A673 (cell line): ENCODE results near the gene ZCCHC3. TPM values are rescaled to one million over a fixed set of nuclear protein-coding genes. Genes with fewer than 3 reads are reported as not detected.
A peak's percentile ranks its signal among the peaks of the same experiment; 100 is the strongest.

Experiments
- BruUV-seq: library from RNA; stranded (reverse); fragments of 400-500 nt; replicated peaks from 2 replicates; lab custom pipeline; 2021; lab: Mats Ljungman, UMichigan
- CTCF ChIA-PET: fragments of 300-600 bp; sonication (Branson Sonifier 250); formaldehyde crosslinking; loops from one replicate; lab custom pipeline; 2022; ENCODE audit warnings: antibody characterized with exemption; lab: Charles Lee
- POLR2A ChIA-PET: fragments of 300-600 bp; sonication (Branson Sonifier 250); formaldehyde crosslinking; loops from one replicate; lab custom pipeline; 2022; ENCODE audit warnings: antibody characterized with exemption; ENCODE audit not compliant: low non-redundant PET; lab: Charles Lee
- DNase-seq: peaks from one replicate; pipeline ENCODE4 v3.0.0-alpha.2; 2015; ENCODE audit warnings: low spot score
- H3K27ac ChIP-seq: fragments of 200-600 bp; sonication (generic); 2 replicates; pipeline ENCODE4 v1.5.1; 2016; ENCODE audit warnings: mixed run types, low read depth, mild to moderate bottlenecking, mixed read lengths, antibody characterized with exemption, low read length; ENCODE audit not compliant: poor library complexity, severe bottlenecking
- H3K27me3 ChIP-seq: fragments of 200-600 bp; sonication (generic); replicated peaks from 2 replicates; pipeline ENCODE4 v1.6.1; 2017; ENCODE audit warnings: mixed run types, low read depth, mild to moderate bottlenecking, mixed read lengths, antibody characterized with exemption, low read length; ENCODE audit not compliant: insufficient read depth, poor library complexity
- H3K36me3 ChIP-seq: fragments of 200-600 bp; sonication (generic); 2 replicates; pipeline ENCODE4 v1.6.1; 2016; ENCODE audit warnings: mixed run types, mild to moderate bottlenecking, mixed read lengths, antibody characterized with exemption, low read length; ENCODE audit not compliant: insufficient read depth, poor library complexity, severe bottlenecking
- H3K4me1 ChIP-seq: fragments of 200-600 bp; sonication (generic); 2 replicates; pipeline ENCODE4 v1.6.1; 2017; ENCODE audit warnings: mixed run types, mild to moderate bottlenecking, mixed read lengths, antibody characterized with exemption, low read length; ENCODE audit not compliant: insufficient read depth, poor library complexity, severe bottlenecking
- H3K4me3 ChIP-seq: fragments of 200-600 bp; sonication (generic); 2 replicates; pipeline ENCODE4 v1.5.1; 2016; ENCODE audit warnings: low read depth, mixed run types, mild to moderate bottlenecking, mixed read lengths, low read length; ENCODE audit not compliant: poor library complexity, severe bottlenecking
- H3K9me3 ChIP-seq: fragments of 200-600 bp; sonication (generic); 2 replicates; pipeline ENCODE4 v1.6.1; 2016; ENCODE audit warnings: mixed run types, low read depth, mild to moderate bottlenecking, mixed read lengths, antibody characterized with exemption, low read length; ENCODE audit not compliant: poor library complexity, severe bottlenecking
- CTCF ChIP-seq: fragments of 300-800, 200-600 bp; sonication (generic); conservative IDR thresholded peaks from 2 replicates; pipeline ENCODE4 v1.5.1; 2017; ENCODE audit warnings: low read depth, mild to moderate bottlenecking, antibody characterized with exemption, low read length, moderate library complexity, mixed read lengths
- EZH2 ChIP-seq: fragments of 200-600 bp; sonication (generic); IDR thresholded peaks from 2 replicates; pipeline ENCODE4 v1.6.1; 2017; ENCODE audit warnings: borderline replicate concordance, low read depth, mild to moderate bottlenecking, mixed read lengths, antibody characterized with exemption, low read length; ENCODE audit not compliant: poor library complexity, severe bottlenecking
- intact Hi-C: fragments of 100-400 bp; cut with micrococcal nuclease; formaldehyde crosslinking; loops from one replicate; pipeline ENCODE4 v1.10.0; 2022; ENCODE audit not compliant: unreplicated experiment
- total RNA-seq: library from RNA; stranded (reverse); gene quantifications from 2 replicates; pipeline ENCODE4 v1.2.3, GENCODE V29; 2021

The ZCCHC3 gene
- total RNA-seq, 1 experiment from 2014 or later: 39.6 TPM

GRCh38 chr20:341682-342081 is 44.3 kb downstream of the ZCCHC3 start:
- no peak overlapping the region for H3K4me3 ChIP-seq
- no peak overlapping the region for H3K27ac ChIP-seq
- peak; percentile 77 for DNase-seq
- H3K4me1 ChIP-seq: peaks cover 6% of the 10 kb centered on the region
- intact Hi-C loops: no loop called here
- ChIA-PET POLR2A (no interaction called here), CTCF (interaction anchor here (0.6 kb wide), 1 partner anchor 10 kb away, joined by 5 read pairs; no protein-coding TSS in a partner anchor)
- H3K27me3 ChIP-seq: no peaks in the 10 kb centered on the region
- TF ChIP-seq CTCF (no peak), EZH2 (no peak)
- no peaks in the 10 kb centered on the region for H3K36me3 ChIP-seq
- H3K9me3 ChIP-seq: no peaks in the 10 kb centered on the region
- no TSS peak for BruUV-seq

GRCh38 chr20:343107-343506 is 45.7 kb downstream of the ZCCHC3 start:
- no TSS peak for BruUV-seq
- no peaks in the 10 kb centered on the region for H3K9me3 ChIP-seq
- H3K4me1 ChIP-seq: peaks cover 6% of the 10 kb centered on the region
- DNase-seq: no peak
- H3K27me3 ChIP-seq: no peaks in the 10 kb centered on the region
- H3K27ac ChIP-seq: no peak overlapping the region
- ChIA-PET CTCF (no interaction called here), POLR2A (no interaction called here)
- no peak overlapping the region for H3K4me3 ChIP-seq
- no peak for TF ChIP-seq CTCF
- no peak for TF ChIP-seq EZH2
- intact Hi-C loops: no loop called here
- H3K36me3 ChIP-seq: no peaks in the 10 kb centered on the region

- BruUV-seq: no TSS peak
Measured at GRCh38 chr20:346033-346639, 48.8 kb downstream of the ZCCHC3 start.

More at GRCh38 chr20:346033-346639, 48.8 kb downstream of the ZCCHC3 start:
- intact Hi-C loops: no loop called here
- Histone ChIP-seq H3K36me3 (peaks cover 11% of the 10 kb centered on the region), H3K9me3 (no peaks in the 10 kb centered on the region), H3K4me3 (peak overlapping the region; percentile 74), H3K4me1 (peaks cover 17% of the 10 kb centered on the region), H3K27me3 (no peaks in the 10 kb centered on the region), H3K27ac (peak overlapping the region; percentile 88)
- TF ChIP-seq CTCF (no peak), EZH2 (no peak)
- DNase-seq: no peak
- POLR2A ChIA-PET: no interaction called here
- CTCF ChIA-PET: interaction anchor here (2.0 kb wide), 1 partner anchor 15 kb away, joined by 4 read pairs; no protein-coding TSS in a partner anchor
